ENCODE data around the gene LRATD1.

- TF ChIP-seq, protein P1, sequence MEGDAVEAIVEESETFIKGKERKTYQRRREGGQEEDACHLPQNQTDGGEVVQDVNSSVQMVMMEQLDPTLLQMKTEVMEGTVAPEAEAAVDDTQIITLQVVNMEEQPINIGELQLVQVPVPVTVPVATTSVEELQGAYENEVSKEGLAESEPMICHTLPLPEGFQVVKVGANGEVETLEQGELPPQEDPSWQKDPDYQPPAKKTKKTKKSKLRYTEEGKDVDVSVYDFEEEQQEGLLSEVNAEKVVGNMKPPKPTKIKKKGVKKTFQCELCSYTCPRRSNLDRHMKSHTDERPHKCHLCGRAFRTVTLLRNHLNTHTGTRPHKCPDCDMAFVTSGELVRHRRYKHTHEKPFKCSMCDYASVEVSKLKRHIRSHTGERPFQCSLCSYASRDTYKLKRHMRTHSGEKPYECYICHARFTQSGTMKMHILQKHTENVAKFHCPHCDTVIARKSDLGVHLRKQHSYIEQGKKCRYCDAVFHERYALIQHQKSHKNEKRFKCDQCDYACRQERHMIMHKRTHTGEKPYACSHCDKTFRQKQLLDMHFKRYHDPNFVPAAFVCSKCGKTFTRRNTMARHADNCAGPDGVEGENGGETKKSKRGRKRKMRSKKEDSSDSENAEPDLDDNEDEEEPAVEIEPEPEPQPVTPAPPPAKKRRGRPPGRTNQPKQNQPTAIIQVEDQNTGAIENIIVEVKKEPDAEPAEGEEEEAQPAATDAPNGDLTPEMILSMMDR (conservative IDR thresholded peaks at IDR 0.05; ENCODE audit: low read length): no peak
- no peak for TF ChIP-seq EZH2phosphoT487 (IDR thresholded peaks at IDR 0.05; ENCODE audit: borderline replicate concordance, low read depth, low read length)
Observed at GRCh38 chr2:14634182-14634488, 1.6 kb downstream of the LRATD1 start.

Measured in OCI-LY7 (cell line).